Dermis microvascular lymphatic vessel endothelial cell (primary cell): Measurements from ENCODE around the gene CLCA1. TPM values are rescaled to one million over a fixed set of nuclear protein-coding genes. Genes with fewer than 3 reads are reported as not detected.

Experiments used
- DNase-seq, 2 donors: peaks; one replicate each; pipeline versions ENCODE4 v3.0.0 to v3.0.0-alpha.2; 2010; ENCODE audit warnings: low read depth in 2 of 2
- total RNA-seq: library from RNA; depleted of rRNA; stranded (reverse); fragments of >200 nt; gene quantifications from 2 replicates; pipeline ENCODE4 v1.2.1, GENCODE V29; 2014

Gene CLCA1
- total RNA-seq, 1 donor from 2014 or later, result not detected

- DNase-seq, result no peak
These were observed 34.8 kb downstream of the CLCA1 start for GRCh38 chr1:86503406-86504136.

- DNase-seq, result no peak
These were observed 35.4 kb downstream of the CLCA1 start for GRCh38 chr1:86504137-86504479.

DNA sequence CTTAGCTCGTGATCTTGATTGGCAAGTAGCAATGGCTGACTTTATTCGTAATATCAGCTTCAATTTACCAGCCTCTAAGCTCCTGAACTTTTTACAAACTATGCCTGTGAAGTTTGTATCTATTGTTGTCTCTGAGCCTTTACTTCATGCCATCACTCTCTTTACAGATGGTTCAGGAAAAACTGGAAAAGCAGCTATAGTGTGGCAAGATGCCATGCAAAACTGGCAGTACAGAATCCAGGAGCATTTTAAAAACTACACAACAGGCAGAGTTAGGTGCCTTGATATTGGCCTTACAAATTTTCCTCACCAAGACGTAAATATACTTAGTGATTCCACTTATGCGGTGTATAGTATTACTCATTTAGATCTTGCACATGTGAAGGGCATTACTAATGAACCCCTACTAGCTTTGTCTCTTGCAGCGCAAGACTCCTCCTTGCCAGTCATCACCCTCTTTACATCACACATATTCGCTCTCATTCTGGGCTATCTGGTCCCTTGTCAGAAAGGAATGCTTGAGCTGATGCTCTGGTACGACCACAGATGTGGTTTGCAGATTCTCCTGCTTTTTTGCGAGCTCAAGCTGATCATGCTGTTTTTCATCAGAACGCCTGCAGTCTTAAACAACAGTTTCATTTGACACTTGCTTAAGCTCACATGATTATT lies 36.3 kb downstream of the CLCA1 start:
- no peak for DNase-seq

DNA sequence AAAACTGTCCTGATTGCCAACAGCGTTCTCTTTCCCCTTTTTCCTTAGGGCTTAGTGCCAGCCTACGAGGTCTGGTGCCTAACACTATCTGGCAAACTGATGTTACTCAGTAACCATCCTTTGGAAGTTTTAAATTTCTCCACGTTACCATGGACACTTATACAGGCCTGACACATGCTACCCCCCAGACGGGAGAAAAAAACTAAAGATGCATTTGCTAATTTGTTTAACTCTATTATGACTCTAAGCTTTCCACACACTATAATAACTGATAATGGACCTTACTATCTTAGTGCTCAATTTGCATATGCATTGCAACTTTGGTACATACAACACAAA lies 36.8 kb downstream of the CLCA1 start:
- no peak for DNase-seq

DNA sequence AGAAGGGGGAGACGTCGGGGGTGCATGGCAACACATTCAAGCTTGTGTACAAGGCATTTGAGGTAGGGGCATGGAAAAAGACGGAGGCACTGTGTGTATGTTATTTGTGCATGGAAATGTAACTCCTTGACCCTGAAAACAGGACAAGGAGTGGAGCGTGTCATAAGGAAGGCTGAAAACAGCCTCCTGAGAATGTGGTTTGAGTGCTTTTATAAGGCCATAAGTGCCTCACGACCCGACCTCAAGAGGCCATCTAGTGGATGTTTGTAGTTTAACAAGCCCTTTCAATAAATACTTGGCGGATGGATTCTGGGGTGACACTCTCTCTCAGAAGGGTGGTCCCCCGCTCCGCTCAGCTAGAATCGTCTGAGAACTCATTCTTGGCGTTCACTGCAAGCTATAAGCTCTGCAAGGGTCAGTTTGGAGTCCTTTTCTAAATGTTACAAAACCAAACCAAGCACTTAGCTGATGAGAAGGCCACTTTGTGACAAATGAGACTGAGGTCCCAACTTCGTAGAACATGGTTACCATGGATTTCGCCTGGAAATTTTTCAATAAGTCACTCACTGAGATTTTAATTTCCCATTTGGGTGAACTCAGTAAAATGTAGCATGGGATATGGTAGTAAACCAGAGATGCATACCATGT lies 39.3 kb downstream of the CLCA1 start:
- DNase-seq, result peak in 1 of 2 donors; percentile 41

DNA sequence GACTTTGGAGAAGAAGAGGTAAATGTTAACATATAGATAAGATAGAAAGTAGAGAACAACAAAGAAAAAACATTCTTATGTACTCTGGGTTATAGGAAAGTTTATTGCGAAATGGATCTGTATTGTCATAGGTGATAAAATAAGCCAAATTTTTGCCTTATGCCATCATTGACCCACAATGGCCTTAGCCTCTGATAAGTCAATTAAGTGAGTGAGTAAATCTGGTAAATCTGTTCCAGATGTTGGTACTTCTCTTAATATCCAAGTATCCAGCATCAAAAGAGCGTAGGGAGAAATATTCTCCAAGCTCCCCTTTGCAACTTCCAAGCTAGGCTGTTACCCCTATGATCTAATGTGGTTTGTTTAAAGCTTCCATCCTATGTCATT lies 39.8 kb downstream of the CLCA1 start:
- no peak for DNase-seq

DNA sequence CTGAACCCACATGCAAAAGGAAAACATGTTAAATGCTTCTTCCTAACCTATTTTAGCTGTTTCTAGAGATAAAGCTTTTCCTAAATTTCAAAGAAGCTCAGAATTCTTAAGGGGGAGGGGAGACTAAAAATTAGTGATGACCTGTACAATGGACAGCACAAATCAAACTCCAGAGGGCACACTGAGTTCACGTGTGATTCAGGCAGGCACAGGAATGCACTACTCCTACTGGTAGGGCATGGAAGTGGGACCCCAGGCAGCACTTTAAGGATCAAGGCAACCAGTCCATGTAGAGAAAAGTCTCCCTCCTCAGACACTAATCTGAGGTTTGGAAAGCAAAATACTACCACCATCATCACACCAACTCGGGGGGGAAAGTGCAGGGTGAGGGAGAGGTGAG lies 46.9 kb downstream of the CLCA1 start:
- DNase-seq, result peak; percentile 43 to 63

- no peak for DNase-seq
These were observed 47.6 kb downstream of the CLCA1 start for GRCh38 chr1:86516335-86516734.

DNA sequence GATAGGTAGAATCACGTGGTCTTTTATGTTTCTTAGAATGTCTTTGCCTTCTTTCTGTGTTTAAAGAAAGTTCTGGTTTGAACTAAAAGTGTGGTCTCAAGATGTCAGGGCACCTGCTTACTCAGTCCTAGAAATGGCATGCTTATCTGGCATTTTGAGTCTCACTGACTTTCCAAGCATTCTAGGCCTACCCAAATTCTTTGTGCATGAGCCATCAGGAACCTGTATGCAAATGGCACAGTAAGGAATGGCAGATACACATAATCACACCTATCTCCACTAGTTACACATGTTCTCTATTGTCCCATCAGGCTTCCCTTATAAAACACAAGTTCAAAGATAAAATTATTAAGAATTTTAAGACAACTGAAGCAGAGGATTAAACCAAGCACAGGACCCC lies 48.6 kb downstream of the CLCA1 start:
- no peak for DNase-seq

- no peak for DNase-seq
These were observed 52.2 kb downstream of the CLCA1 start for GRCh38 chr1:86520789-86521521.

GRCh38 chr1:86521522-86521891 lies 52.8 kb downstream of the CLCA1 start:
- DNase-seq, result no peak

- no peak for DNase-seq
These were observed 53.5 kb downstream of the CLCA1 start for GRCh38 chr1:86522240-86522639.

DNA sequence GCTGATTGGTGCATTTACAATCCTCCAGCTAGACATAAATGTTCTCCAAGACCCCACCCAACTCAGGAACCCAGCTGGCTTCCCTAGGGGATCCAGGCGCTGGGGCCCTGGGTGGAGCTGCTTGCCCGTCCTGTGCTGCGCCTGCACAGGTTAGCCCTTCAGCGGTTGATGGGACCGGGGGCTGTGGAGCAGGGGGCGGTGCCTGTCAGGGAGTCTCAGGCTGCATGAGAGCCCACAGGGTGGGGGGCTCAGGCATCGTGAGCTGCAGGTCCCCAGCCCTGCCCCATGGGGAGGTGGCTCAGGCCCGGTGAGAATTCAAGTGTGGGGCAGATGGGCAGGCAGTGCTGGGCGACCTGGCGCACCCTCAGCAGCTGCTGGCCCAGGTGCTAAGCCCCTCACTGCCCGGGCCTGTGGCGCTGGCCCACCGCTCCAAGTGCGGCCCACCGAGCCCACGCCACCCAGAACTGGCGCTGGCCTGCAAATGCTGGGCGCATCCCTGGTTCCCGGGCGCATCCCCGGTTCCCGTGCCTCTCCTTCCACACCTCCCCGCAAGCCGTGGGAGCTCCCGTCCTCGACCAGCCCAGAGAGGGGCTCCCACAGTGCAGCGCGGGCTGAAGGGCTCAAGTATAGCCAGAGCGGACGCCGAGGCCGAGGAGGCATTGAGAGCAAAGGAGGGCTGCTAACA lies 55.1 kb downstream of the CLCA1 start:
- no peak for DNase-seq

GRCh38 chr1:86527306-86527705 lies 58.6 kb downstream of the CLCA1 start:
- peak; percentile 55 to 75 for DNase-seq

- DNase-seq, result no peak
These were observed 61.6 kb downstream of the CLCA1 start for GRCh38 chr1:86530211-86530845.

GRCh38 chr1:86537928-86538695 lies 69.4 kb downstream of the CLCA1 start:
- no peak for DNase-seq

DNA sequence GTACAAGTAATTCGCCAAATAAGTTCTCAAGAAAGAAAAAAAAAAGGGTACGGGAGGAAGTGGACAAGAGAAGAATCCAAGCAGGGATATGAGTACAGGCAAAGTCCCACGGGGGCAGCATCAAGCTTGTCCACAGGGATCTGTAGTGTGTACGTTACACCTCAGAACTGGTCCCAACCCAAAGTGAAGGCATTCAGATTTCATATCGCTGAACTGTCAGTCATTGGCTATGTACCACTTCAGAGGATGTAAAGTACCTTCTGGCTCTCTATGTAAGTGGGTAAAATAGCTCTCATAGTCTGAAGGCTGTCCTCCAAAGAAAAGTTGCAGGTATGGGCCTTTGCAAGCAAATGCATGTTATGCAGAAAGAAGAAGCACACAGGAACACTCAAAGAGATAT lies 70.0 kb downstream of the CLCA1 start:
- DNase-seq, result no peak

DNA sequence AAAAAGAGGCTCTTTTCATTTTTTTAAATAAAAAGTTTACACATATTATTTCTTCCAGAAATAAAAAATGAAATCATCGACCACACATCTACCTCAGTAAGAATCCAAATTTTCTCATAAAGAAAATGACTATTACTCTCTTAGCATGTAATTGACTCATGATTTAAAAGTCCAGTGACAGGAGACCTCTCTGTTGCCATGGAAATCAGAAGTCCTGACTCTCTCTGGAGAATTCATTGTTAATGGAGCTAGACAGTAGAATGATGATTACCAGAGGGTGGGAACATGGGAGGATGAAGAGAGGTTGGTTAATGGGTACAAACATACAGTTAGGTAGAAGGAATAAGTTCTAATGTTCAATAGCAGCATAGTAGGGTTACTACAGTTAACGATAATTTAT lies 73.1 kb downstream of the CLCA1 start:
- no peak for DNase-seq

- DNase-seq, result no peak
These were observed 73.9 kb downstream of the CLCA1 start for GRCh38 chr1:86542631-86543030.

DNA sequence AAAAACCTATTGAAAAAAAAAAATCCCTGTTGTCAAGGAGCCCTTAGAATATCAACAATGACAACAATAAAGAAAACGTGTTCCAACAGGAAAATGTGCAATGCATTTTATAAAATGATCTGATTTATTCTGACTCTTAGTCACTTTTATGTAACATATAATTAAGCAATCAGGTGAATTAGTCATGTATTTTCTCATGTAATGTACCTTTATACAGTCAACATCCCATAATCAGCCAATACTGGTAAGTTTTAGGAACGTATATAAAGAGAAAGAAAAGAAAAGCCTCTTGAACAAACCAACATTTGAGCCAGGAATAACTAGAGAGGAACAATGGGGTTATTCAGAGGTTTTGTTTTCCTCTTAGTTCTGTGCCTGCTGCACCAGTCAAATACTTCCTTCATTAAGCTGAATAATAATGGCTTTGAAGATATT lies 78.1 kb downstream of the CLCA1 start, which contains the start of gene CLCA4:
Gene CLCA4, plus strand, starts transcription at position 292 of the 435 bp plus-strand sequence. Its CDS starts 42 bp downstream, at position 334.
- DNase-seq, result peak in 1 of 2 donors; percentile 38
